GM06990 (cell line): Measurements from ENCODE around the gene TMEM69.
"Not testable (repeated sequence)": the region's sequence is repeated elsewhere in the genome, so short reads cannot be mapped to it uniquely, and the experiment has no call there.

Experiments used
- DNase-seq: peaks from one replicate; pipeline ENCODE4 v3.0.0-alpha.2; 2011; ENCODE audit not compliant: insufficient read length; ENCODE audit errors: extremely low read depth
- H3K27me3 ChIP-seq: replicated peaks from 2 replicates; pipeline ENCODE4 v1.6.0; 2011; ENCODE audit warnings: low read length; ENCODE audit not compliant: control insufficient read depth, insufficient read depth
- H3K36me3 ChIP-seq: 2 replicates; pipeline ENCODE4 v1.5.1; 2011; ENCODE audit warnings: low read length; ENCODE audit not compliant: control insufficient read depth, insufficient read depth
- H3K4me3 ChIP-seq: replicated peaks from 2 replicates; pipeline ENCODE4 v1.5.1; 2011; ENCODE audit warnings: low read depth, mild to moderate bottlenecking, control low read depth, low read length
- CTCF ChIP-seq: IDR thresholded peaks from 2 replicates; pipeline ENCODE4 v1.5.1; 2011; ENCODE audit warnings: low read length, control low read depth, mild to moderate bottlenecking, inconsistent platforms; ENCODE audit not compliant: insufficient read depth, poor library complexity, severe bottlenecking

The TMEM69 gene

DNA sequence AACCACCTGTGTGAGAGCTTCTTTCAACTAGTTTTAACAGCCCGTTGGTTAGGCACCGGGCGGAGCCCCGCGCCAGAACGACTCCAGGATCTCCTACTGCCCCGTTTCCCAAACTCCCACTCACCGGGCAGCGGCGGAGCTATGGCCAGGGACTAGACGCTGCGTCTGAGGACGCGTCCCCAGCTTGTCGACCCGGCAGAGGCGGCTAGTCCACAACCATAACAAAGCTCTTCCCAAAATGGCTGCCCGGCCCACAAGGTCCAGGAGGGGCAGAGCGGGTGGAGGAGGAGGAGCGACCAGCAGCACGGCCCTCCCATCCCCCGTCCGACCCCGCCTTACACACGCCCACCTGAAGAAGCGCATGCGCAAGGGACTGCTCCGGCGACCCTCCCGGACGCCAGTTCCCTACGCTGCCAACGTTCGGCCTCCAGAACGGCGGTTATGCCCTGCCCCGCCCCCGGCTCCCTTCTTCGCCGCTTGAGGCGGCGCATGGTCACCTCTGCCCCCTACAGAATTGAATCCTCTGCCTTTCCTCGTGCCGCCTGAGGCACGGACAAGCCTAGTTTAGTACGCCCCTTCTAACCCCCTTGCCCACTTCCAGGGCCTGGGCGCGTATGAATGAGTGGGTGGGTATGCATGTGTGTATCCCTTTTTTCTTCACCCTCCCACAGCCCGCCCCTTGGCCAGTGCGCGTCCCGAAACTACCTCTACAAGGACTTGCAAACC, 1.5 kb upstream of the TMEM69 start, which contains the start of gene GPBP1L1:
TSS of gene GPBP1L1 (minus strand) at position 246 of the 726 bp plus-strand sequence. CDS start 27,446 bp downstream, outside the sequence.
- H3K36me3 ChIP-seq: no peaks in the 10 kb centered on the region; the same call in none of the 2 replicates
- H3K4me3 ChIP-seq: peak within 1 kb of the TSS; percentile 84
- no peak for TF ChIP-seq CTCF
- peak; percentile 97 for DNase-seq
- H3K27me3 ChIP-seq: no peaks in the 10 kb centered on the region

- TF ChIP-seq CTCF: no peak
- DNase-seq: peak; percentile 100
- Histone ChIP-seq H3K4me3 (peak overlapping the region; percentile 84), H3K27me3 (no peaks in the 10 kb centered on the region), H3K36me3 (no peaks in the 10 kb centered on the region; the same call in none of the 2 replicates)
Measured at GRCh38 chr1:45687014-45687753, 797 bp upstream of the TMEM69 start.

GRCh38 chr1:45693811-45694210, 5.8 kb downstream of the TMEM69 start:
- H3K4me3 ChIP-seq, H3K36me3 ChIP-seq, H3K27me3 ChIP-seq, DNase-seq: not testable (repeated sequence)

DNA sequence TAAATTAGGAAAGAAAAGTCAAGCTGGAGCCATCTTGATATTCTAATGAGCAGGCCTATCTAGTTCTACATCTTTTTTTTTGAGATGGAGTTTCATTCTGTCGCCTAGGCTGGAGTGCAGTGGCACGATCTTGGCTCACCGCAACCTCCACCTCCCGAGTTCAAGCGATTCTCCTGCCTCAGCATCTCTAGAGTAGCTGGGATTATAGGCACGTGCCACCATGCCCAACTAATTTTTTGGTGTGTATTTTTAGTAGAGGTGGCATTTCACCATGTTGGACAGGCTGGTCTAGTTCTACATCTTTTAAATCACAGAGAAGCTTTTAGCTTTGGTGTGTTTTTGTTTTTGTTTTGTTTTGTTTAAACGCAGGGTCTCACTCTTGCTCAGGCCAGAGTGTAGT, 6.8 kb downstream of the TMEM69 start:
- no peak for TF ChIP-seq CTCF
- no peaks in the 10 kb centered on the region for H3K27me3 ChIP-seq
- no peak overlapping the region for H3K4me3 ChIP-seq
- DNase-seq: no peak
- peaks cover 4% of the 10 kb centered on the region for H3K36me3 ChIP-seq

DNA sequence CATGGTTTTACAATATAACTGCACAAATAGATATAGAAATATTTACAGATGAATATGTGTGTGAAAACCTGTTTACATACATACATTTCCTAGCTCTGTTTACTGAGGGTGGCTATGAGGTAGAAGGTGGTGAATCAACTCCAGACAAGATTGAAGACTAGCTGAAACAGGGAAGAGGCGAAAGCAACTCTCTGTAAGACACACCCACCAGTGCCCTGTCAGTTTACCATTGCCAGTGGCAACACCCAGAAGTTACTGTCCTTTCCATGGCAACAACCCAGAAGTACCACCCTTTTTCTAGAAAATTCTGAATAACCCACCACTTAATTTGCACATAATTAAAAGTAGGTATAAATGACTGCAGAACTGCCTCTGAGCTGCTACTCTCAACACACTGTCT, 16.7 kb downstream of the TMEM69 start:
- no peak overlapping the region for H3K4me3 ChIP-seq
- TF ChIP-seq CTCF: no peak
- no peaks in the 10 kb centered on the region for H3K36me3 ChIP-seq
- no peak for DNase-seq
- no peaks in the 10 kb centered on the region for H3K27me3 ChIP-seq

- no peaks in the 10 kb centered on the region for H3K36me3 ChIP-seq
- no peaks in the 10 kb centered on the region for H3K27me3 ChIP-seq
- no peak for TF ChIP-seq CTCF
- no peak overlapping the region for H3K4me3 ChIP-seq
- no peak for DNase-seq
Measured at GRCh38 chr1:45713711-45714110, 25.7 kb downstream of the TMEM69 start.
